ENCODE measurements around the gene GRK3. TPM values are rescaled to one million over a fixed set of nuclear protein-coding genes. Genes with fewer than 3 reads are reported as not detected.

Gene GRK3
- total RNA-seq, 1 donor from 2014 or later = 7.1 TPM

- peaks cover 12% of the 10 kb centered on the region for H3K36me3 Mint-ChIP-seq (ENCODE audit: low read depth, unreplicated experiment)
- no peaks in the 10 kb centered on the region for H3K27me3 Mint-ChIP-seq (ENCODE audit: unreplicated experiment)
- H3K4me3 Mint-ChIP-seq (ENCODE audit: unreplicated experiment) = no peak overlapping the region
- TF ChIP-seq CTCF (IDR thresholded peaks at IDR 0.05; ENCODE audit: unreplicated experiment) = no peak
- H3K4me1 Mint-ChIP-seq (ENCODE audit: unreplicated experiment) = no peaks in the 10 kb centered on the region
- no peak overlapping the region for H3K27ac Mint-ChIP-seq (ENCODE audit: unreplicated experiment)
- no peaks in the 10 kb centered on the region for H3K9me3 Mint-ChIP-seq (ENCODE audit: unreplicated experiment)
- DNase-seq (ENCODE audit: low spot score) = no peak
Measured at GRCh38 chr22:25636323-25636722, 71.8 kb downstream of the GRK3 start.

DNA sequence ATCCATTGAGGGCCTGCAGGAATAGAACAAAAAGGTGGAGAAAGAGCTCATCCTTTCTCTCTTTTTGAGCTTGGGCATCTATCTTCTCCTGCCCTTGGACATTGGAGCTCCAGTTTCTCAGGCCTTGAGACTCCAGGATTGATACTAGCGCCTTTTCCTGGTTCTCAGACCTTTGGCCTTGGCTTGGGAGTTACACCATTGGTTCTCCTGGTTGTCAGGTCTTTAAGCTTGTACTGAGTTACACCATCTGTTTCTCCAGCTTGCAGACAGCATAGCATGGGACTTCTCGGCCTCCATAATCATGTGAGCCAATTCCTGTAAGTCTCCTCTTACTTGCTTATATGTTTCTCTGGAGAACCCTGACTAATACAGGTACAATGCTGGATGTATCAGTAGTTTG is 72.6 kb downstream of the GRK3 start:
- H3K36me3 Mint-ChIP-seq (ENCODE audit: low read depth, unreplicated experiment) = peaks cover 12% of the 10 kb centered on the region
- H3K27me3 Mint-ChIP-seq (ENCODE audit: unreplicated experiment) = no peaks in the 10 kb centered on the region
- H3K27ac Mint-ChIP-seq (ENCODE audit: unreplicated experiment) = no peak overlapping the region
- H3K4me3 Mint-ChIP-seq (ENCODE audit: unreplicated experiment) = no peak overlapping the region
- DNase-seq (ENCODE audit: low spot score) = no peak
- no peaks in the 10 kb centered on the region for H3K4me1 Mint-ChIP-seq (ENCODE audit: unreplicated experiment)
- H3K9me3 Mint-ChIP-seq (ENCODE audit: unreplicated experiment) = no peaks in the 10 kb centered on the region
- TF ChIP-seq CTCF (IDR thresholded peaks at IDR 0.05; ENCODE audit: unreplicated experiment) = no peak

DNA sequence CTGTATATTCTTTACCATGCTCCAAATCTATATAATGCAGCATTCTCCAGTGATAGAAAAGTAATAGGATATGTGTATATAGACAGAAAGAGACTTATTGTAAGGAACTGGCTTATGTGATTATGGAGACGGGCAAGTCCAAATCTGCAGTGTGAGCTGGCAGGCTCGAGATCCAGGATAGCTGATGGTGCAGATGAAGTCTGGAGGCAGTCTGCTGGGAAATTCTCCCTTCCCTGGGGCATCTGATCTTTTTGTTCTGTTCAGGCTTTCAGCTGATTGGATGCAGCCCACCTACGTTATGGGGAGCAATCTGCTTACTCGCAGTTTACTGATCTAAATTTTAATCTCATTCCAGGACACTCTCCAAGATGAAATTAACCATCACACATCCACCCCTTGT is 73.2 kb downstream of the GRK3 start:
- H3K4me3 Mint-ChIP-seq (ENCODE audit: unreplicated experiment) = no peak overlapping the region
- TF ChIP-seq CTCF (IDR thresholded peaks at IDR 0.05; ENCODE audit: unreplicated experiment) = no peak
- H3K9me3 Mint-ChIP-seq (ENCODE audit: unreplicated experiment) = no peaks in the 10 kb centered on the region
- DNase-seq (ENCODE audit: low spot score) = no peak
- H3K27me3 Mint-ChIP-seq (ENCODE audit: unreplicated experiment) = no peaks in the 10 kb centered on the region
- H3K4me1 Mint-ChIP-seq (ENCODE audit: unreplicated experiment) = no peaks in the 10 kb centered on the region
- H3K36me3 Mint-ChIP-seq (ENCODE audit: low read depth, unreplicated experiment) = peaks cover 12% of the 10 kb centered on the region
- H3K27ac Mint-ChIP-seq (ENCODE audit: unreplicated experiment) = no peak overlapping the region

GRCh38 chr22:25638638-25639037 is 74.2 kb downstream of the GRK3 start:
- Mint-ChIP-seq H3K9me3 (ENCODE audit: unreplicated experiment) (no peaks in the 10 kb centered on the region), H3K27ac (ENCODE audit: unreplicated experiment) (no peak overlapping the region), H3K4me3 (ENCODE audit: unreplicated experiment) (no peak overlapping the region), H3K4me1 (ENCODE audit: unreplicated experiment) (no peaks in the 10 kb centered on the region), H3K36me3 (ENCODE audit: low read depth, unreplicated experiment) (peaks cover 12% of the 10 kb centered on the region), H3K27me3 (ENCODE audit: unreplicated experiment) (no peaks in the 10 kb centered on the region)
- DNase-seq (ENCODE audit: low spot score) = no peak
- TF ChIP-seq CTCF (IDR thresholded peaks at IDR 0.05; ENCODE audit: unreplicated experiment) = no peak

GRCh38 chr22:25641650-25642049 is 77.2 kb downstream of the GRK3 start:
- Mint-ChIP-seq H3K27ac (ENCODE audit: unreplicated experiment) (no peak overlapping the region), H3K27me3 (ENCODE audit: unreplicated experiment) (no peaks in the 10 kb centered on the region), H3K4me1 (ENCODE audit: unreplicated experiment) (no peaks in the 10 kb centered on the region), H3K4me3 (ENCODE audit: unreplicated experiment) (no peak overlapping the region), H3K36me3 (ENCODE audit: low read depth, unreplicated experiment) (peaks cover 12% of the 10 kb centered on the region), H3K9me3 (ENCODE audit: unreplicated experiment) (no peaks in the 10 kb centered on the region)
- DNase-seq (ENCODE audit: low spot score) = no peak
- TF ChIP-seq CTCF (IDR thresholded peaks at IDR 0.05; ENCODE audit: unreplicated experiment) = no peak

All from endothelial cell (in vitro differentiated cells).